Fibroblast of mammary gland (primary cell): ENCODE results near the gene TRERF1.

Experiments used
- DNase-seq: peaks from one replicate; pipeline ENCODE4 v3.0.0-alpha.2; 2010; ENCODE audit warnings: low read depth
- H3K4me3 ChIP-seq: 2 replicates; pipeline ENCODE4 v1.5.1; 2011; ENCODE audit warnings: low read depth, mild to moderate bottlenecking, low read length, moderate library complexity; ENCODE audit not compliant: control insufficient read depth
- CTCF ChIP-seq: conservative IDR thresholded peaks from 2 replicates; pipeline ENCODE4 v1.5.1; 2011; ENCODE audit warnings: low read depth, low read length, inconsistent platforms; ENCODE audit not compliant: control insufficient read depth, insufficient read depth

TRERF1 gene

GRCh38 chr6:42268835-42269204 lies 182.9 kb downstream of the TRERF1 start:
- no peak overlapping the region for H3K4me3 ChIP-seq
- DNase-seq: no peak
- no peak for TF ChIP-seq CTCF

DNA sequence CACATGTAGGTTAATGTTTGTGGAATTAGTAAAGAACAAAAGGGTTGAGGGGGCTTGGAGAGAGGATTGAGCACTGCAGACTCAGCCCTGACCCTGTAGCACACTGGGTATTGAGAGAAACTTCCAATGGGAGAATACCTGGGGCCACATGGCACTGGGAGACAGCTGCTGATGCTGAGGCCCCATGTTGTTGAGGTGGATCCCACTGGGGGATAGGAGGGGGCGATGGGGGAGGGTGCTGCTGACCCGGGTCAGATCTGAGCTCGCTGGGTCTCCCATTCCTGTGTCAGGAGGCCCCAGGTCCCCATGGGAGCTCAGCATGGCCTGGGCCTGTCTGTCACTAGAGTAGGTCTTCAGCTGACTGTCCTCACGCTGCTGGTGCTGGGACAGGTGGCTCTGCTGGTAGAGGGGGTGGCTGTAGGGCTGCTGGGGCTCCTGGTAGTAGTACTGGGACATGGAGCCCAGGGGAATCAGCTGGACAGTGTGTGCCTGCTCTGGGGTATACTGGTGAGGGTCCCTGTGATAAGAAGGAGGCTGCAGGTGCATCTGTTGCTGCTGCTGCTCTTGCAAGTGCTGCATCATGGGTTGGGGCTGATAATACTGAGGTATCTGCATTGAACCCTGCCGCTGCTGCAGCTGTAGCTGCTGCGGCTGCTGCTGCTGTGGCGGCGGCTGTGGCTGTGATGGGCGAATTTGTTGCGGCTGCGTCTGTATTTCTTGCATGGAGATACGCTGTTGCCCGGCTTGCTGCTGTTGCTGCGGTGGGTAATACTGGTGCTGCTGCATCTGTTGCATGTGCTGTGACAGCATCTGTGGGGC lies 183.5 kb downstream of the TRERF1 start:
- TF ChIP-seq CTCF: no peak
- no peak overlapping the region for H3K4me3 ChIP-seq
- DNase-seq: no peak

DNA sequence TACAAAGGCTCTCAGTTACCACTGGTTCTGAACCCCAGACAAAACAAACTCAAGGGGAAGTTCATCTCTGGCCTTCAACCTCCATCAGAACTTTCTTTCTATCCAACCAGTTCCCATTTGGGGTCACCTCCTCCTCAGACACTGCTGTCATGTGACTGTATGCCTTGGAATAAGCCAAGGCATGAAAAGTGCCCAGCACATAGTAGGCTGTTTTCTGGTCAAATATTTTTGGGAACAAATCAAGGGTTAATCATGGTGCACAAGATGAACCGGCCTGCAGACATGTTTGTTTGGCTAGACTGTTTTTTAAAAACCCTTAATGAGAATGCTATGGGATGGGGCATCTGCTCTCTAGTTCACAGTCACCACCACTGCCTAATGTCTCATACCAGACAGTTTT lies 185.2 kb downstream of the TRERF1 start:
- no peak overlapping the region for H3K4me3 ChIP-seq
- no peak for TF ChIP-seq CTCF
- DNase-seq: no peak

- DNase-seq: no peak
- no peak for TF ChIP-seq CTCF
- no peak overlapping the region for H3K4me3 ChIP-seq
Measured at GRCh38 chr6:42264852-42265390, 186.8 kb downstream of the TRERF1 start.

GRCh38 chr6:42264162-42264851 lies 187.4 kb downstream of the TRERF1 start:
- TF ChIP-seq CTCF: no peak
- H3K4me3 ChIP-seq: no peak overlapping the region
- DNase-seq: no peak

DNA sequence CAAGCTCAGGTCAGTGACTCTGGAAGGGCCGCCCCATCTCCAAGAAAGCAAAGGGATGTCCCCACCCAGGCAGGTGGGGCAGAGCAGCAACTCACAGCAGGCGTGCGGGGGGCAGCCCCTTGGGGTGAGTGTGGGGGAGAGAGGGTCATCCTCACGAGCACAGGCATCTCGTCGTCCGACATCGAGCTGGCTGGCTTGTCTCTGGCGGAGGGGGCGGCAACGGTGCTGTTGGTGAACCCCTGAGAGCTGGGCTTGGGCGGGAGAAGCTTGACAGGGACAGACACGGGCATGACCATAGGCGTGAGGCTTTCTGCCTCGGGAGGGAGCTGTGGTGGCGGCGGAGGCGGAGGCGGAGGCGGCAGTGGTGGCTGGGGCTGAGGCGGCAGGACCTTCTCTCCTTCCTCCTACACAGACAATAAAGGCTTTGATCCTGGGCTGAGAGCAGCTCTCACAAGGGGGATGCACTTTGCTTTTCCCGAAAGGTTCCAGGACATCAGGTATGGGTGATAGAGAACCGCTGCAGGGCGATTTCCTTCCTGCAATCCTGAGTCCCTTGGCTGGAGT lies 188.5 kb downstream of the TRERF1 start:
- TF ChIP-seq CTCF: no peak
- no peak overlapping the region for H3K4me3 ChIP-seq
- DNase-seq: no peak
